Effector memory CD8-positive, alpha-beta T cell (primary cell): ENCODE measurements around the gene KRT3.

ENCODE experiments used
- ATAC-seq: fragments of 150-1000 bp; cut with Tn5 transposase; replicated peaks from 2 replicates; pipeline ENCODE4 v1.10.0; 2021; ENCODE audit warnings: mild to moderate bottlenecking, moderate library complexity
- DNase-seq, 3 experiments: peaks; one replicate each; pipeline ENCODE4 v3.0.0; 2021
- H3K27ac Mint-ChIP-seq, 2 donors: one replicate each; pipeline ENCODE4 v1.8.0; 2022; ENCODE audit warnings: mild to moderate bottlenecking in 2 of 2, mixed read lengths in 2 of 2, moderate library complexity in 2 of 2
- H3K27me3 Mint-ChIP-seq, 2 donors: one replicate each; pipeline ENCODE4 v1.8.0; 2022; ENCODE audit warnings: mixed read lengths in 2 of 2
- H3K36me3 Mint-ChIP-seq: one replicate; pipeline ENCODE4 v1.8.0; 2022; ENCODE audit warnings: mild to moderate bottlenecking, moderate library complexity, mixed read lengths; ENCODE audit not compliant: insufficient read depth
- H3K4me1 Mint-ChIP-seq, 2 donors: one replicate each; pipeline ENCODE4 v1.8.0; 2022; ENCODE audit warnings: low read depth in 2 of 2, mixed read lengths in 2 of 2
- H3K4me3 Mint-ChIP-seq, 2 donors: one replicate each; pipeline ENCODE4 v1.8.0; 2022; ENCODE audit warnings: mild to moderate bottlenecking in 2 of 2, mixed read lengths in 2 of 2, moderate library complexity in 2 of 2
- H3K9me3 Mint-ChIP-seq, 2 donors: one replicate each; pipeline ENCODE4 v1.8.0; 2022; ENCODE audit warnings: mixed read lengths in 2 of 2

KRT3 gene

DNA sequence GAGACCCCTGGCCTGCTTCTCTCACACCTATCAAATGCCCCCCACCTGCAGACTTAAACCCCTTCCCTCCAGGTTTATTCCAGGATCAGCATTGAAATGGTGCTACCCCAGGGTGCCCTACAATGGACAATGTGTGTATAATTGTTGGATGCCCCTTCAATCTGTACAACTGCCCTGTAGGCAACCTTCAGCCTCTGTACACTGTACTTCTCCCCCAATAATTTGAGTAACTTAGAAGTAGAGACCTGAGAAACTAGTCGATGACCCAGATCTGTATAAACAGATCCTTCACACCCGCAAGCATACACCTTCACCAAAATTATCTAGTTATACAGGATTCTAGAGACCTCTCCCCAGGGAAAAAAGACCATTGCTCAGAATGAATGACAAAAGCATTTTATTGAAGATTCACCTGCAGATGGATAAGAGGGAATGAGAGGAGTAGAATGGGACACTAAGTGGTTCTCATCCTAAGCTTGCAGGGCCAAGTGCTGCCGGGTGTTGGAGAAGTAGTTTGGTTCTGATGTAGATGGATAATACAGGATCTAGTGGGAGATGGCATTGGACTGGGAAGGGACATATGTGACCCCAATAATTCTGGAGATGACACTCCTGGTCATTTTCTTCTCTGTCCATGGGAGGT is 10.4 kb upstream of the KRT3 start:
- H3K9me3 Mint-ChIP-seq: no peaks in the 10 kb centered on the region
- no peak for DNase-seq
- H3K36me3 Mint-ChIP-seq: peaks cover 3% of the 10 kb centered on the region

DNA sequence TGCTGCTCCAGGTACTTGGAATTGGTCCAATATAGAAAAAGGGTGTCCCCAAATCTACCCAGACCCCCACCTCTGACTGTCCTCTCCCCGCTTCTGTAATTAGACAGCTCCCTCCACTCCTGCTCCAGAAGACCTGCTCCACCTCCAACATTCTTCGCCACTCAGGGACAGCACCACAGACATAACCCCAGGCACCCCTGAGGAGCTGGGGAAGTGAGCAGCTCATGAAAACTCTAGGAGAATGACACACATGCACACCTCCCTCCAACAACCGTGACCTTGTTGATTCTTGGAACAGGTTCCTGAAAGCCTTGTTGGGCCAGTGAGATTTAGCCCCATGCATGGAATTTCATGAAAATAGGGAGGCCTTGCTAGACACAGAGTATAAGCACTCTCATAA is 9.8 kb upstream of the KRT3 start:
- Mint-ChIP-seq H3K9me3 (no peaks in the 10 kb centered on the region), H3K27ac (no peak overlapping the region), H3K27me3 (peaks cover 24 to 59% of the 10 kb centered on the region in 2 donors), H3K4me1 (no peaks in the 10 kb centered on the region), H3K36me3 (peaks cover 3% of the 10 kb centered on the region), H3K4me3 (no peak overlapping the region)
- ATAC-seq: no peak
- DNase-seq: no peak

More for the DNA sequence above, 10.4 kb upstream of the KRT3 start:
- Mint-ChIP-seq H3K4me3 (no peak overlapping the region), H3K27me3 (peaks cover 24 to 59% of the 10 kb centered on the region in 2 donors), H3K27ac (no peak overlapping the region), H3K4me1 (no peaks in the 10 kb centered on the region)
- no peak for ATAC-seq

GRCh38 chr12:52805000-52805399 is 9.1 kb upstream of the KRT3 start:
- Mint-ChIP-seq H3K9me3 (no peaks in the 10 kb centered on the region), H3K36me3 (peaks cover 3% of the 10 kb centered on the region), H3K4me1 (no peaks in the 10 kb centered on the region), H3K27me3 (peaks cover 24 to 59% of the 10 kb centered on the region in 2 donors), H3K4me3 (no peak overlapping the region), H3K27ac (no peak overlapping the region)
- DNase-seq (no peak), ATAC-seq (no peak)

DNA sequence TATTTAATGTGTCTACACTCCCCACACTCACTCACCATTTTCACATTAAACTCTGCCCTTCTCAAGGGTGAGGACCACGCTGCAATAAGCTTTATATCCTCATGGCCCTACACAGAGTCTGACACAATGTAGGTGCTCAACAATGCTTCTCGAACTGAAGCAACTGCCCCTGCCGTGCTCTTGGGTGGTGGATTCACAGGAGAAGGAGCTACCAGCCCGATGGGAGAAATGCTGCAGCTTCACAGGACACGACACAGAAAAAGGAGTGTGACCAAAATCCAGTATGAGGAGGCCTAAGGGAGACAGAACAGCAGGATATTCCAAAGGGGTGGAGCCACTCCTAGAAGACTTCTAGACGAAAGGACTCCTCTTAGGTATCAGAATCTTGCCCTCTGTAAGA is 6.5 kb upstream of the KRT3 start:
- no peak overlapping the region for H3K27ac Mint-ChIP-seq
- H3K27me3 Mint-ChIP-seq: peaks cover 11 to 34% of the 10 kb centered on the region in 2 donors
- DNase-seq: no peak
- H3K4me1 Mint-ChIP-seq: no peaks in the 10 kb centered on the region
- no peak overlapping the region for H3K4me3 Mint-ChIP-seq
- no peaks in the 10 kb centered on the region for H3K9me3 Mint-ChIP-seq
- no peak for ATAC-seq
- H3K36me3 Mint-ChIP-seq: peaks cover 3% of the 10 kb centered on the region

GRCh38 chr12:52801773-52802172 is 5.9 kb upstream of the KRT3 start:
- Mint-ChIP-seq H3K4me1 (no peaks in the 10 kb centered on the region), H3K36me3 (peaks cover 3% of the 10 kb centered on the region), H3K9me3 (no peaks in the 10 kb centered on the region), H3K27me3 (peaks cover 6 to 28% of the 10 kb centered on the region in 2 donors), H3K27ac (peak overlapping the region in 1 of 2 donors; percentile 12), H3K4me3 (no peak overlapping the region)
- no peak for DNase-seq
- no peak for ATAC-seq

DNA sequence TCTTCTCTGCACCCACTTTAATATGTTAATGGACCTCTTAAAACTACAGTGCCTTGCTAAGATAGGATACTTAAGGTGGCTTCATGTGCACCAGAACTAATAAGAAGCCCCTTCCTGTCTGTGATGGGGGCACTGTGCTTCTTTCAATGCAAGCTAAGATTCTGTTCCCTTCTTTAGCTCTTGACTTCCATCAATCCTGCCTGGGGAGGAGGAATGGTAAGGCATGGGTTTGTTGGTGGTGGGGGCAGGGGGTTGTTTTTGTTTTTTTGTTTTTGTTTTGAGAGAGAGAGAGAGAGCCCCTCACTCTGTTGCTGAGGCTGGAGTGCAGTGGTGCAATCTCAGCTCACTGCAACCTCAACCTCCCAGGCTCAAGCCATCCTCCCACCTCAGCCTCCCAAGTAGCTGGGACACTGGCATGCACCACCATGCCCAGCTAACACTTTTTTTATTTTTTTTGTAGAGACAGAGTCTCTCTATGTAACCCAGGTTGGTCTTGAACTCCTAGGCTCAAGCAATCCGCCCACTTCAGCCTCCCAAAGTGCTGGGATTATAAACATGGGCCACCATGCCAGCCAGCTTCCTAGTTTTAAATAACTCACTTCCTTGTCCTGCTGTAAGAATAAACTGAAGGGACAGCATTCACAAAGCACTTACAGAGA is 4.5 kb upstream of the KRT3 start:
- peak overlapping the region in 1 of 2 donors; percentile 81 for H3K27ac Mint-ChIP-seq
- H3K4me1 Mint-ChIP-seq: no peaks in the 10 kb centered on the region
- ATAC-seq: no peak
- peaks cover 3% of the 10 kb centered on the region for H3K36me3 Mint-ChIP-seq
- peaks cover 0 to 16% of the 10 kb centered on the region in 2 donors for H3K27me3 Mint-ChIP-seq
- DNase-seq: no peak
- H3K4me3 Mint-ChIP-seq: no peak overlapping the region
- H3K9me3 Mint-ChIP-seq: no peaks in the 10 kb centered on the region

- Mint-ChIP-seq H3K4me3 (no peak overlapping the region), H3K9me3 (no peaks in the 10 kb centered on the region), H3K36me3 (no peaks in the 10 kb centered on the region), H3K27ac (peak overlapping the region in 1 of 2 donors; percentile 81), H3K27me3 (peaks cover 0 to 20% of the 10 kb centered on the region in 2 donors), H3K4me1 (no peaks in the 10 kb centered on the region)
- ATAC-seq (no peak), DNase-seq (no peak)
Observed at GRCh38 chr12:52799505-52800211, 3.7 kb upstream of the KRT3 start.

DNA sequence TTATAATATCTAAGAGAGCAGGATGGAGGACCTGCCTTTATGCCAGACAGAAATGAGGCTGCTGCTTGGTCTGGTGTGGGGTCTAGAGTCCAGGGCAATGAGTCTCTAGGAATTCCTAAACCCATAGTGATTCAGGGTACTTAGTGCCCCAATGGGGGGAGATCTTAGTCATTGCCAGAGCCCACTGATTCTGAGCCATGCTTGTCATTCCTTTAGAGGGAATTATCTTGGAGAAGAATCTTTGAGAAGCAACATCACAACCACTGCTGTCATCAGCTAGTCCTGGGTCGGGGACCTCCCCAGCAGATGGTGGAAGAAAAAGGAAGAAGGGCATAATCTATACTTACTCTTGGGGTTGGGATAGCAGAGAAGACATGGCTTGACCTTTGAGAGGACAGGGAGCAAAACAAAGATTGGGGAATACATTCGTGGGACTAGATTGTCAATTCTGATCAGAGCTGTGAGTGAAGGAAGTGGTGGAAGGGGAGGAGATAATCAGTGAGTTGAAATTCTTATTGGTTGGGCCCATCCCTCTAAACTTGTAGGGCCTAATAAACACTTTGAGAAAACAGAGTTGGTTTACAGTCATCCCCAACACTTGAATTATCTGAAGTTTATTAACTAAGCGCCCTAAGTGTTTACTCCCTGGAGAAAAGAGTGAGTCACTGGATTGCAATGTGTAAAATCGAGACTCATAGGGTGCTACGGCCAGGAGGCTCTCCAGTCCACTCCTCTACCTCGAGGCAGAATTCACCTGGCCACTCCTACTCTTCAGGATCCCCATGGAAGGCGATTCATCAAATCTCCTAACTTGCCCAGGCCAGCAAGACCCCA is 3.0 kb upstream of the KRT3 start:
- H3K27ac Mint-ChIP-seq: no peak overlapping the region
- H3K27me3 Mint-ChIP-seq: peaks cover 4 to 25% of the 10 kb centered on the region in 2 donors
- DNase-seq (no peak), ATAC-seq (no peak)
- no peak overlapping the region for H3K4me3 Mint-ChIP-seq
- H3K4me1 Mint-ChIP-seq: no peaks in the 10 kb centered on the region
- H3K9me3 Mint-ChIP-seq: no peaks in the 10 kb centered on the region
- no peaks in the 10 kb centered on the region for H3K36me3 Mint-ChIP-seq

DNA sequence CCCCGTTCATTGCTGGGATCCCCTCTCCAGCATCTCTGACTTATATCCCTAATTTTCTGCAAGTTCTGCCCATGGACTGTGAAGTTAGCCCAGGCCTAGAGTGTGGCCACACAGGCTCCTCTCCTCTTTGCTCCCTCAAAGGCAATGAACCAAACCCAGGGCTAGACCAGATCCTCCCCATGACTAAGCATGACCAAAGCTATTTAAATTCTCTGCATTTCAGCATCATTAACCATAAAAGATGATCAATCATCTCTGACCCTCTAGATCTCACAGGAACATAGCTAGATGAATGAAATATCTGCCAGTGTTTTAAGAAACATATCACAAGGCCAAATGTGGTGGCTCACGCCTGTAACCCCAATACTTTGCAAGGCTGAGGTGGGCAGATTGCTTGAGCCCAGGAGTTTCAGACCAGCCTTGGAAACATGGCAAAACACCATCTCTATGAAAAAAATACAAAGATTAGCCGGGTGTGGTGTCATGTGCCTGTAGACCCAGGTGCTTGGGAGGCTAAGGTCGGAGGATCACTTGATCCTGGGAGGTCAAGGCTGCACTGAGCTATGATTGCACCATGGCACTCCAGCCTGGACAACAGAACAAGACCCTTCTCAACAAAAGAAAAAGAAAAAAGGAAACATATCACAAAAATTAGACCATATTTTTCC is 2.2 kb upstream of the KRT3 start:
- Mint-ChIP-seq H3K4me1 (no peaks in the 10 kb centered on the region), H3K27me3 (peaks cover 11 to 28% of the 10 kb centered on the region in 2 donors), H3K36me3 (no peaks in the 10 kb centered on the region), H3K27ac (no peak overlapping the region), H3K9me3 (no peaks in the 10 kb centered on the region), H3K4me3 (no peak overlapping the region)
- DNase-seq (no peak), ATAC-seq (no peak)

DNA sequence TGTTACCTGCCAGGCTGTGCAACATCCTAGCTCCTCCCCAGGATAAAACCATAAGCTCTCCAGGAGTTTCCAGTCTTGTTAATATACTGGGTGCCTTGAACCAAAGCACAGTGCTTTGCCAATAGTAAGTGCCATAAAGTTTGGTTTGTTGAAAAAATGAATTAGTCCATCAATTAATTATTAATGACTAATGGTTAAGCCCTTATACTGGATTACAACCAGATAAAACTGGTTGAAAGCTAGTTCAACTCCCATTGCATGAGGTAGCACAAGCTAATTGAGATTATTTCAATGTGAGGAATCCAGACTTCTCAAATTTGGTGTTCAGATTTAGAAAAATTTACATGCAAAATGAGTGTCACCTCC is 1.6 kb upstream of the KRT3 start:
- no peak overlapping the region for H3K4me3 Mint-ChIP-seq
- H3K27ac Mint-ChIP-seq: no peak overlapping the region
- no peak for DNase-seq
- H3K4me1 Mint-ChIP-seq: no peaks in the 10 kb centered on the region
- H3K27me3 Mint-ChIP-seq: peaks cover 11 to 34% of the 10 kb centered on the region in 2 donors
- H3K9me3 Mint-ChIP-seq: no peaks in the 10 kb centered on the region
- no peak for ATAC-seq
- no peaks in the 10 kb centered on the region for H3K36me3 Mint-ChIP-seq

GRCh38 chr12:52796839-52797528 is 1.1 kb upstream of the KRT3 start:
- Mint-ChIP-seq H3K4me3 (no peak overlapping the region), H3K9me3 (no peaks in the 10 kb centered on the region)
- ATAC-seq: no peak

GRCh38 chr12:52796429-52796794 is 495 bp upstream of the KRT3 start:
- Mint-ChIP-seq H3K4me1 (no peaks in the 10 kb centered on the region), H3K27me3 (peaks cover 16 to 36% of the 10 kb centered on the region in 2 donors), H3K9me3 (no peaks in the 10 kb centered on the region), H3K27ac (no peak overlapping the region), H3K36me3 (no peaks in the 10 kb centered on the region), H3K4me3 (no peak overlapping the region)
- DNase-seq: no peak
- no peak for ATAC-seq

More at GRCh38 chr12:52796839-52797528, 1.1 kb upstream of the KRT3 start:
- H3K4me1 Mint-ChIP-seq: no peaks in the 10 kb centered on the region
- H3K27ac Mint-ChIP-seq: no peak overlapping the region
- no peaks in the 10 kb centered on the region for H3K36me3 Mint-ChIP-seq
- no peak for DNase-seq
- H3K27me3 Mint-ChIP-seq: peaks cover 11 to 34% of the 10 kb centered on the region in 2 donors
